NB4 (cell line): ENCODE data around the gene MBD6.

Experiments used
- DNase-seq: peaks from one replicate; pipeline ENCODE4 v3.0.0; 2010; ENCODE audit warnings: low read depth
- H3K4me3 ChIP-seq: one replicate; pipeline ENCODE4 v1.5.1; 2011; ENCODE audit warnings: mild to moderate bottlenecking, low read depth, low read length, moderate library complexity
- CTCF ChIP-seq: IDR thresholded peaks from one replicate; pipeline ENCODE4 v1.5.1; 2012; ENCODE audit warnings: low read depth, low read length
- MAX ChIP-seq: IDR thresholded peaks from 2 replicates; pipeline ENCODE4 v1.6.1; 2011; ENCODE audit warnings: low read depth, low read length
- MYC ChIP-seq: IDR thresholded peaks from 2 replicates; pipeline ENCODE4 v1.6.1; 2011; ENCODE audit warnings: low read depth, low read length
- POLR2A ChIP-seq: IDR thresholded peaks from 2 replicates; pipeline ENCODE4 v1.6.1; 2011; ENCODE audit warnings: mild to moderate bottlenecking; ENCODE audit not compliant: insufficient read length; ENCODE audit errors: extremely low read depth

MBD6 gene

GRCh38 chr12:57518920-57519795 is 3.5 kb upstream of the MBD6 start:
- H3K4me3 ChIP-seq = peak overlapping the region; percentile 99
- TF ChIP-seq MAX = peak; percentile 27; the same call in 1 of the 2 replicates
- no peak for TF ChIP-seq POLR2A
- peak; percentile 95 for DNase-seq

- TF ChIP-seq MAX (no peak), MYC (no peak), POLR2A (no peak), CTCF (no peak)
- H3K4me3 ChIP-seq = peak overlapping the region; percentile 99
- DNase-seq = no peak
Measured at GRCh38 chr12:57519796-57520052, 2.9 kb upstream of the MBD6 start.

GRCh38 chr12:57520053-57520818 is 2.4 kb upstream of the MBD6 start, which contains the start of gene DDIT3:
Gene DDIT3, minus strand, starts transcription at chr12:57520514. Its CDS starts 3,108 bp downstream, at chr12:57517406.
- no peak; the same call in 1 of the 2 replicates for TF ChIP-seq MYC
- TF ChIP-seq MAX = peak; percentile 66
- TF ChIP-seq CTCF = no peak
- TF ChIP-seq POLR2A = peak; percentile 98
- peak within 1 kb of the TSS; percentile 99 for H3K4me3 ChIP-seq
- peak; percentile 99 for DNase-seq

- TF ChIP-seq MAX (no peak), MYC (no peak), CTCF (no peak), POLR2A (no peak)
- H3K4me3 ChIP-seq = peak overlapping the region; percentile 60
- no peak for DNase-seq
Measured at GRCh38 chr12:57521525-57522010, 1.1 kb upstream of the MBD6 start.

- peak overlapping the region; percentile 96 for H3K4me3 ChIP-seq
- peak; percentile 92 for DNase-seq
- TF ChIP-seq MAX (no peak), MYC (no peak), POLR2A (no peak), CTCF (no peak)
Measured at GRCh38 chr12:57522887-57523705, 472 bp downstream of the MBD6 start.
